GM15510 (cell line): ENCODE measurements around the gene GNS.

Source experiments
- POLR2A ChIP-seq: IDR thresholded peaks from 3 replicates; pipeline ENCODE4 v1.6.1; 2011; ENCODE audit warnings: borderline replicate concordance; ENCODE audit not compliant: insufficient read length; ENCODE audit errors: extremely low read depth

GNS gene

DNA sequence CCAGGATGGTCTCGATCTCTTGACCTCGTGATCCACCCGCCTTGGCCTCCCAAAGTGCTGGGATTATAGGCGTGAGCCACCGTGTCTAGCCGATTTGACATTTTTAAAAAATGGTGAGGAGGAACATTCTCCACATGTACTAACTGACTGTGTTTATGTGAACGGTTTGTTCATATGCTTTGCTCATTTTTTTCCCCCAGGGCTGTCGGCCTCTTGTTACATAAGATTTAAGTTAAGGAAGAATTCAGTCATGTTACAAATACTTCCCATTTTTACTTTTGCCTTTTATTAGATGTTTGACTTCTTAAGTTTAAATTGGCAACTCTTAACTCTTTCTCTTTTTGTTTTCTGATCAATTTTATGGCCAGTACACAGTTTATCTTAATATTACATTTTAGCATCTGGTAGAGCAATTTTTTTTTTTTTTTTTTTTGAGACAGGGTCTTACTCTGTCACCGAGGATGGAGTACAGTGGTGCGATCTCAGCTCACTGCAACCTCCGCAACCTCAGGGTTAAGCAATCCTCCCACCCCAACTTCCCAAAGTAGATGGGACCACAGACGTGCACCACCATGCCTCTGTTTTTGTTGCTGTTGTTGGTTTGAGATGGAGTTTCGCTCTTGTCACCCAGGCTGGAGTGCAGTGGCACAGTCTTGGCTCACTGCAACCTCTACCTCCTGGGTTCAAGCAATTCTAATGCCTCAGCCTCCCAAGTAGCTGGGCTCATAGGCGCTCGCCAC lies 9.6 kb downstream of the GNS start:
- no peak for TF ChIP-seq POLR2A

DNA sequence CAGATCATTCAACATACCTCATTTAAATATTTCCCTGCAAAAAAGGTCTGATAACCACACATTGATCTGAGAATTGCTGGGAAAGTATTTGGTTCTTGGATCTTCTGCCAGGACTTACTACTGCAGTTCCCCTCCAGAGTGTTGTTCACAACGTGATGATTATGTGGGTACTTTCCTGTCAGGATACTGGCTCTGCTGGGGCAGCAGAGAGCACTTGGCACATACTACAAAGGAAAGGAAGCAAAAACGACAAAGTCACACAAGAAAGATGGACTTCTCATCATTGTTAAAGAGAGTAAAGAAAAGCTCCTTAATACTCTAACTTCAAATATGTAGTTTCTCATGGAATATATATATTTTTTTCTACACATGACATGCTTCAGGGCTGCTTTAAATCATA lies 11.5 kb downstream of the GNS start:
- no peak for TF ChIP-seq POLR2A

DNA sequence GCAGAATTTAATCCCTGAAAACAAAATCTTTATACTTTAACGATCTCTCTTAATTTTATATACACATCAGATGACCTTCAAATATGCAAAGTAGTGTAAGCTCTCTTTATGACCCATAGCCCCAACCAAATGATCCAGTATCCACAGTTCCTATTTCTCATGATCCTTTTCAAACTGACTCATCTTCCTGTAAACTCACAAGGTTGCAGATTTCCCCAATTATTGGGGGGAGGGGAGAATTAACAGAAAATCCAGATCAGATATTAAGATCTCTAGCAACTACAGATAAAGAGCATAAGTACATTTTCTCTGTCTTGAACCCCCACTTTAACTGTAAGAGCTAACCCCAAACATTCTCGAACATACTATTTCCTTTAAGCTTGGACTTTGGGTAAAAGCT lies 12.5 kb downstream of the GNS start:
- TF ChIP-seq POLR2A, result no peak

DNA sequence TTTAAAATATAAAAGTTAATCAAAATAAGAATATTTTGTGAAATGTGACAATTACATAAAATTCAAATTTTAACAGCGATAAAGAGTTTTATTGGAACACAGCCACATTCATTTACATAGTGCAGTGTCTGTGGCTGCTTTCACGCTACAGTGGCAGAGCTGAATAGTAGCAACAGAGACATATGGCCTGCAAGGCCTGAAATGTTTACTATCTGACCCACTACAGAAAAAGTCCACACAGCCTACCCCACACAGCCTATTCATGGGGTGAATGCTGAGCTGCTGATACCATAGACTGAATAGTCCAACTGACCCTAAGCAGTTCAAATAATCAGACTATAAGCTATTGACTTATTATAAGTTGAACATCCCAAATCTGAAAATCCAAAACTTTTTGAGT lies 13.2 kb downstream of the GNS start:
- no peak for TF ChIP-seq POLR2A

DNA sequence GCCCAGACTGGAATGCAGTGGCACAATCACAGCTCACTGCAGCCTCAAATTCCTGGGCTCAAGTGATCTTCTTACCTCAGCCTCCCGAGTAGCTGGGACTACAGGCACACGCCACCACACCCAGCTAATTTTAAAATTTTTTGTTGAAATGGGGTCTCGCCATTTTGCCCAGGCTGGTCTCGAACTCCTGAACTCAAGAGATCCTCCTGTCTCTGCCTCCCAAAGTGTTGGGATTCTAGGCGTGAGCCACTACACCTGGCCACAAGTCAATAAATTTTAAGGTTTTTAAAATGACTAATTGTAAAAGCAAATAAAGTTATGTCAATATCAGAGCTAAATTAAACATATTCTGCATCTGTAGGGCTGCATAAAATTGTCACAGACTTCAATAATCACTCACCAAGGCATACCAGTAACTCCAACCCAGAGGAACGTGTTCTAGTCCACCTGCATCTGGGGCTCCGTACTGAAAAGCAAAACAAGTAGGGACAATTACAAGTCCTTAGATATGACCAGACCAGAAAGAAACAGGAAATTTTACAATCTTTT lies 13.9 kb downstream of the GNS start:
- TF ChIP-seq POLR2A, result no peak

DNA sequence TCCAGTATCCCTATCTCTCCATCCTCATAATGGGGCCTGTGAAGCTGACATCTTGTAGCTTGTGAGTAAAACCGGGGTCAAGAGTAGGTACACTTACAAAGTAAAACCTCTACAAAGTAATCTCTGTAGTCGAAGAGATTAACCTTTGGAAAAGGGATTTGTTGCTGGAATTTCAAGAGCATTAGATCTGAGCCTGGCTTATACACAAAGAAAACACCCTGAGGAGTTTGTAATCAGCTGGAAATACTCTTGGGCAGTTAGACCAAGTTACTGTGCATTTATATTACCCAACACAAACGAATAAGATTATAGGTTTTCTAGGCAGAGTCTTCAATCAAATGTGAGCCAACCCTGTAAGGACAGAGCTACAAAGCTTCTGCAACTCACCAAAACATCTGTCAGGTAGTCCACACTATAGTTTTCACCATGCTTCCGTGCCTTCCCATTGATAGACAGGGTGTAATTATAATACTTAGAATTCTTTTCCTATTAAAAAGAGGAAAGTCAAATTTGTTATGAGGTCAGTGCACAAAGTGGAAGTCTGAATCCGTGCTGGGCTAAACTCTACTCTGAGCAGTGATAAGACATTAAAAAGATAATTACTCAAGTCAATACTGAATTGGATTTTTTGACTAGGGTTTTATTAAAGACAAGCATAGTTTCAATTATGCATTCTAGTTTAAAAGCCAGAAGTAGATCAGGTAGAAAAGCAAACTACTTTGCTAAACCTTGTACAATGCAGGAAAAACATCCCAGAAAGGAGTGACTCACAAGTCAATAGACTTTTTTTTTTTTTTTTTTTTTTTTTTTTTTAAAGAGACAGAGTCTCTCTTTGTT lies 14.6 kb downstream of the GNS start:
- no peak for TF ChIP-seq POLR2A

DNA sequence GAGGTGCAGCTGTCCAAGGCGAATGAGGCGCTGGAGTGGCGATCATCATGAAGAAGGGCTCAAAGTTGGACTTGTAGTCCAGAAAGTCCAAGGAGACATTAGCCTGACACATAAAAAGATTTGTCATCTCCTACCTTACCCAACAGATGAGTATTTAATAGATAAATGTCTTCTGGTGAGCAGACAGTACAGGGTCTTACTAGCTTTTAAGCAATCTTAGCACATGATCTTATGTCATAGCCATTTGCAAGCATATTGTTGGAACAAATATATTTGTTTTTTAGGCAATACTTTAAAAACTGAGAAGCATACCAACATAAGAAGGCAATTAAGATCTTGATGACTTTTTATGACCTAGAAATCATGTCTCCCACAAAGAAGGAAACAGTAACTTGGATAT lies 16.0 kb downstream of the GNS start:
- TF ChIP-seq POLR2A, result no peak

DNA sequence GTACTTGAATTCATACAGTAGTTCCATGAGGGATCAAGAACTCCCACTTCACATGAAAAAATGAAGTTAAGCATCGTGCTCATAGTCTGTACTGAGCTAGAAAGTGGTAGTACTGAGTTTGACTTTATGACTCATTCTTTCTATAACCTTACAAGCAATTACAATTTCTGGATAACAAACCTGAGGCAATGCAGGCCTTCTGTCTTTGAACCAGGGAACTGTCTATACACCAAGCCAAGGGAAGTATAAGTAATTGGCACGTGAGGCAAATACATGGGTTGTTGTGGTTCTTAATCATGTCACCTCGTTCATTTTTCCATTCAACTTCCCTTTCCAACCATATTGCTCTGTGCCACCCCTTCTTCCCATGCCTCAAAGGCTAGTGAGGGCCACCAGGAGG lies 16.8 kb downstream of the GNS start:
- no peak for TF ChIP-seq POLR2A

DNA sequence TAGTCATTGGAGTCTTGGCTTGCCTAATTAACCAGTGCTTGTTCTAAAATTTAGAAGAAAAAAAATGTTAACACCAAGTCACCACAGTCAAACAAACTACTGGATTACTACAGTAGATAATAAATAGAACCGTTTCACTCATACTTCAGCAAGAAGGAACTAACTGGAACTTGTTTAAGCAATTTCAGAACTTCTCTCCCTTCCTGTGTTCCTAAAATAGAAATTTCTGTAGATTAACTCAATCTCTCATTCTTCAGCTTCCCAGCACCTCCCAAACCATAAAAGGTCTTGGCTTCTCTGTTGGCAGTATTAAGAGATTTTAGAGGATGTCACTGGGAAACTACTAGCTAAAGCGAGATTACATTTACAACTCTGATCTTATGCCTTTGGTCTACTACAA lies 18.6 kb downstream of the GNS start:
- no peak for TF ChIP-seq POLR2A

DNA sequence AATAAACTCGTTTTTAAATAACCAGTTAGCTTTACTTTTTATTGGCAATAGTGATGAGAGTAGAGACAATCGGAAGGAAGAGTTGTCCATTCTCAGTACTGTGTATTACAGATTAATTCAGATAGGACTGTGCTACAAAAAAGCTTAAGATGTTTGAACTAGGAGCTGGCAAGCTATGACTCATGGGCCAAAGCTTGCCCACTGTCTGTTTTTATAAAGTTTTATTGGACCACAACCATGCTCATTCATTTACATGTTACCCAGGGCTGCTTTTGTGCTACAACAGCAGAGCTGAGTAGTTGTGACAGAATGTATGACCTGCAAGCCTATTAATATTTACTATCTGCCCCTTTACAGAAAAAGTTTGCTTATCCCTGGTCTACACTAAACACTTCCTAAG lies 19.4 kb downstream of the GNS start:
- no peak for TF ChIP-seq POLR2A

DNA sequence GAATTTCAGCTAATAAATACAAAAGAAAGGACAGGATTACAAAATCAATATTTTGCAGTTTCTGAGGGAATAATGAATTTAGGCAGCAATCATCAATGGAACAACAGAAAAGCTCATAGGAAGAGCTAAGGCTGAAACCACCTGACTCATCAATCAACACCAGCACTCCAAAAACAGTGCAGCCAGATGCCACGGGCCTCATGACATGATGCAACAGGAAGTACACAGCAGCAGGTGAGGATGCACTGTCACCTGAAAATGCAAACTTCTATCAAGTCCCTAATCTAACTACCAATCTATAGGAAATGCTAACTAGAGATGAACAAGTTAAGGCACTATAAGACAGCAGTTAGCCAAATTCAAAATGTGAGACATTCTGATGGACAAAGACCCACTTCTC lies 21.7 kb downstream of the GNS start:
- TF ChIP-seq POLR2A, result no peak

DNA sequence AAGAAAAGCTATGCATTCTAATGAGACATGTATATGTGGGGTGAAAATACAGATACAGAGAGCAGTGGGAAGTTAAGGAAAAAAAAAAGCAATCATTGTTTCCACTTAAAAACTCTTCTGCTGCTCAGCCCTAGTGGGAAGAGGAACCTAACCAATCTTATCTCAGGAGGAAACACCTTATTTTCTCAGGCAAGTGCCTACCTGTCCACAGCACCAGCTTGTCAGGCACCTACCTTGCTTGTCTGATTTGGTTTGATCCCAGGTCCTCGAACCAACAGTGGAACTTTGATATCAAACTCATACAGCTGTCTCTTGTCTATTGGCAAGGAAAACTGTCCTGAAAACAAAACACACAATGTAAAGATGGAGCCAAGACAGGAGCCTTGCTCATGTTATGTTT lies 22.4 kb downstream of the GNS start:
- TF ChIP-seq POLR2A, result no peak

DNA sequence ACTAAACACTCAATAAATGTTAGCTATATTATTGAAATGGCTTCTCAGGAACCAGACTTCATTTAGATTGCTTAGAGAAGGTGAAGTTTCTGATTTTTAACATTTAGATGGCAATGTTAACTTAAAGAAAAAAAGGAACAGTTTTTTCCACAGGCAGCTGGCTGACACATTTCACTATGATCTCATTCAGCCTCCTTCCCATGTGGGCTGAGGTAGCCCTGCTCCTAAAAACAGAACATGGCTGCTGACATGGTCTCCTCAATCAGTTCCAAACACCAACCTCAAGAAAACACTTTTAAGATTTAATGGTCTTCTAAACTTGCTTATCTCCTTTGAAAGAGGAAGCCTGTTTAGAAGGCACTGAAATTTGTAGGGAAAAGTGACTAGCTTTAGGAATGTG lies 23.8 kb downstream of the GNS start:
- TF ChIP-seq POLR2A, result no peak

DNA sequence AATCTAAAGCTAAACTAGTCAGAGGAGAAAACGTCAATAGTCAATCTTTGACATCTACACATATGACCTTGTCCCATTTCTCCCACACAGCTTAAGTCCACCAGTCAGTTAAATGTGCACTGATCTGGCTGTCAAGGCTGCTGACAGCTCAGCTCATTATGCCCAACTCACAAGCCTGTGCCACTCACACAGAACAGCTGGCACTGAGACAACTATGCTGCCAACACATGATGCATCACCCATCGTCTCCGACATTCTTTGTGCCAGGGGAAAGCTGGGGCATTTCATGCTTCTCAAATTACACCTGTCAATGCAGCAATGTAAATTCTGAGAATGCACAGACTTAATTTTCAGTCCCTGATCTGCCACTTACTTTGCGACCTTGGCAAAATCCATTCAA lies 25.3 kb downstream of the GNS start:
- TF ChIP-seq POLR2A, result no peak

DNA sequence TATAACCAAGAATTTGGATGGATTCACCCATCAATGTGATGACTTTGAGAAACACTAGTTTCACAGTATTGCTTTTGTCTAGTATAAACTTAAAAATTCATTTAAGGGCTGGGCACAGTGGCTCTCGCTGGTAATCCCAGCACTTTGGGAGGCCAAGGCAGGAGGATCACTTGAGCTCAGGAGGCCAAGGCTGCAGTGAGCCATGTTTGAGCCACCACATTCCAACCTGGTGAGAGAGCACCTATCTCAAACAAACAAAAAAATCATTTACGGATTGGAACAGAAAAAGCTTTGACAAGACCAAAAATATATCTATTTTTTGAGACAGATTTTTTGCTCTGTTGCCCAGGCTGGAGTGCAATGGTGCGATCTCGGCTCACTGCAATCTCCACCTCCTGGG lies 27.5 kb downstream of the GNS start:
- TF ChIP-seq POLR2A, result no peak

DNA sequence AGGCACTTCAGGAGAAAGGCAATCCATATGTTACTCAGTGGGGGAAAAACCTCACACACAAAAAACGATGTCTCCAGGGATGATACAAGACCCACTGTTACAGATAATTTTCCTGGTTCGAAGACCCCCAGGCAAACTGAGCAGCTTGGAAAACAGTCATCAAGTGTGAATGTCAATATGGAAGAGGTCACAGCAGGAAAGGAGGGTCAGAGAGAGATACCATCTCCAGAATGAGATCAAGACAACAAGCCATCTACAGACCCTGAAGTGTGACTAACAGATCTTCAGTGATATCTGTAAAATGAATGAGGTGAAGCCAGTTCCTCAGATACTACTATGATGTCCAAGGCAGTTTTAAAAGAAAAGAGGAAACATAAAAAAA lies 28.6 kb downstream of the GNS start:
- no peak for TF ChIP-seq POLR2A
